Activated T-cell treated with anti-CD3 and anti-CD28 coated beads for 4 hours (primary cell): Measurements from ENCODE around the gene EMID1.

Source experiments
- DNase-seq: peaks from one replicate; pipeline ENCODE4 v3.0.0-alpha.2; 2020

Gene EMID1

DNA sequence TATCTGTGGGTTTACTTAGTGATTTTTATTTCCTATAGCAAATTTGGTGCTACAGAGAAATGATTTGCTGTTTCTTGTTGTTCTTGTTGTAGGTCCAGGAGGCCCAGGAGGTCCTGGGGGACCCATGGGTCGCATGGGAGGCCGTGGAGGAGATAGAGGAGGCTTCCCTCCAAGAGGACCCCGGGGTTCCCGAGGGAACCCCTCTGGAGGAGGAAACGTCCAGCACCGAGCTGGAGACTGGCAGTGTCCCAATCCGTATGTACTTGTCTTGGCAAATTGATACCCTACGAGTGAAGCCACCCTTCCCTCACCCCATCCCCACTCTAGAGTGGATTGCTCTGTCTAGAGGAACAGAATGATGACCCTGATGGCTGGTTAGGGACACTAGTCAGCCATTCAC, 92.9 kb downstream of the EMID1 start:
- no peak for DNase-seq

DNA sequence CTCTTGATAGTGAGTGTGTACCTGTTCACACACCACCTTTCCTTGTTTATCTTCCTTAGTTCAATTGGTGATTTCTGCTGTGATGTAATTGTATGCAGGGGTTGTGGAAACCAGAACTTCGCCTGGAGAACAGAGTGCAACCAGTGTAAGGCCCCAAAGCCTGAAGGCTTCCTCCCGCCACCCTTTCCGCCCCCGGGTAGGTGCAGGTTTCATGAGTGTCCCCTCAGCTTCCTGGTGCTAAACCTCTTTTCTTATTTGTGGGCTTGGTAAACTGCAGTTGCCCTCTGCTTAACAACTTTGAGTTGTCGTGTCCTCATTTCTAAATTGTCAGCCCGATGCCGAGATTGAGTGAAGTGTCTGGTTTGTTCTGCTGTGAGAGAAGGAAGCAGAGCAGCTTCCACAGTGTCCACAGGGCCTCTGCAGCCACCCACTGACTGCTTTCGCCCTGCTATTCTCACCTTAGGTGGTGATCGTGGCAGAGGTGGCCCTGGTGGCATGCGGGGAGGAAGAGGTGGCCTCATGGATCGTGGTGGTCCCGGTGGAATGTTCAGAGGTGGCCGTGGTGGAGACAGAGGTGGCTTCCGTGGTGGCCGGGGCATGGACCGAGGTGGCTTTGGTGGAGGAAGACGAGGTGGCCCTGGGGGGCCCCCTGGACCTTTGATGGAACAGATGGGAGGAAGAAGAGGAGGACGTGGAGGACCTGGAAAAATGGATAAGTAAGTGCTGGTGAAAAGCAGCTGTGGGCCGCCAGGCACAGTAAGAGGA, 93.6 kb downstream of the EMID1 start:
- no peak for DNase-seq

DNA sequence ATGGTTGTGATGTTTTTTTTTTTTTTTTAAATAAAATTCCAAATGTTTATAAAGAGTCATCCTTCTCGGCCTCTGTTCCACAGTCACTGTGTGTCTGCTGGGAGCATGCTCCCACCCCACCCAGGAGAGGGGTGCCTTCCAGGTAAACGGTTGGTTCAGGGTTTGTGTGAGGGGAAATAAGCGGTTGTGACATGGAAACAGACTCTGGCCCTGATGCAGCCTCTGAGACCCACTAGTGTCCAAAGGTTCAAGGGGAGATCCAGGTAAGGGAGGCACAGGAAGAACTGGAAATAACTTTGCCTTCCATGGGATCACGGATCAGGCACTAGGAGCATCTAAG, 94.7 kb downstream of the EMID1 start:
- DNase-seq: no peak

DNA sequence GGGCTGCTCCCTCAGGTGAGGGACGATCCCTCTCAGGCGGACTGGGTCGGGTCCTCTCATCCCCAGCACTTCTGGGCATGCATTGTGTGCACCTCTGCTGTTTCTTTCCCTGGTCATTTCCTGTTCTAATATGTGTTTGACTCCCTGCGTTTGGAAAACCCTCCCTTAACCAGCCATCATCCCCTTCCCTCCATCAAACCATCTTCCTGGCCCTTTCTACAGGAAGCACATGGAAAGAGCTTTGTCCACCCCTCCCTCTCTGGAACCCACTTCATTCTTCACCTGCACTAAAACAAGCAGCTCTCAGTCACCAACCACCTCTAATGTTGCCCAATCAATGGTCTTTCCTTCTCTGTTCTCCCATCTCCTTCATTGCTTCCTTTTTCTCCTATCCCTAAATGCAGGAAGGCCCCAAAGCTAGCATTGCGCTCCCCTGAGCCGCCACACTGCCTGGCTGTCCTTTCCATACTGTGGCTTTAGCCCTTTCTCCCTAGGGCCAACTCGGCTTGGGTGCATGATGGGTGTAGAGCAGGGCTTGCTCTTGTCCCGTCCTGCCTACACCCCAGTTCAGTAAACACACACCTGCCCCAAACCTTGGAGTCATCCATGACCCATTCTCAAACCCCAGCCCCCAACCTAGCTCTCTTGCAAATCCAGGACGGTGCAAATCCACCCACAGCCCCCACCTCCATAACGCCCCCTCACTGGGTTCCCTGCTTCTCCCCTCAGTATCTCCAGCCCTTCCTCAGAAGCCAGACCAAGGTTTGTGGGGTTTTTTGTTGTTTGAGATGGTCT, 95.3 kb downstream of the EMID1 start:
- no peak for DNase-seq

DNA sequence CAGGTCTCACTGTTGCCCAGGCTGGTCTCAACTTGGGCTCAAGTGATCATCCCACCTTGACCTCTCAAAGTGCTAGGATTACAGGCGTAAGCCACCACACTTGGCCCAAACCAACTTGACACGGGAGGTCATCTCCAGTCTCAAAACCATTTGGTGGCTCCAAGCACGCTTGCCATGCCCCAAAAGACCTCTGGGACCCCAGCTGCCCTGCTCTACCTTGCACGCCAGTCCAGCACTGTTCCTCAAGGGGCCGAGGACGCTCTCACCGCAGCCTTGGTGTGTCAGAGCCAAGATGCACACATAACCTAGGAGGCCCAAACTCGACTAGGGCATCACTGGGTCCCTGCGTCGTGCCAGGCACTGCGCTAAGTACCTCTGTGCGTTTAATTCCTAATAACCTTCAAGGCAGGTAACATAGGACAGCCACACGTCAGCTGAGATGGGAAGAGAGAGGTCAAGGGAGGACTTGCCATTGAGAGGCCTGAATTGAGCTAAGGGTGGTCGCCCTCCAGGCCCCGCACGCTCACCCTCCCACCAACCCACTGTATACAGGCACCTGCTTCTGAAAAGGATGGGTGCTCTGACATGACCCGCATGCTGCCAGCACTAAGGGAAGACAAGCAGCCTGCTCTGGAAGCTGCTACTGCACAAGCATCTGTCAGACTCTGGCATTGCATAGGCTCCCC, 96.2 kb downstream of the EMID1 start:
- DNase-seq: no peak

DNA sequence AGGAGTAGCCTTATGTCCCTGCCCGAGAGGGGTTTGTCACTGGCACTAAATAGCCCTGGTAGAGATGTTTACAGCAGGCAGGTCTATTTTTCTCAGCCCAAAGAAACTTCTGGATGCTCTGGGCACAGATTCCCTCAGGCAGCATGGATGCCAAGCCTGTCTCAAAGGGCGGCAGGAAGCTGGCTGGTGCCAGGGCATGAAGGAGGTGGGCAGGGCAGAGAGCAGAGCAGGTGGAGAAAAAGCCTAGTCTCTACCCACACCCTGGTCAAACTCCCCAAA, 96.6 kb downstream of the EMID1 start:
- DNase-seq: no peak

DNA sequence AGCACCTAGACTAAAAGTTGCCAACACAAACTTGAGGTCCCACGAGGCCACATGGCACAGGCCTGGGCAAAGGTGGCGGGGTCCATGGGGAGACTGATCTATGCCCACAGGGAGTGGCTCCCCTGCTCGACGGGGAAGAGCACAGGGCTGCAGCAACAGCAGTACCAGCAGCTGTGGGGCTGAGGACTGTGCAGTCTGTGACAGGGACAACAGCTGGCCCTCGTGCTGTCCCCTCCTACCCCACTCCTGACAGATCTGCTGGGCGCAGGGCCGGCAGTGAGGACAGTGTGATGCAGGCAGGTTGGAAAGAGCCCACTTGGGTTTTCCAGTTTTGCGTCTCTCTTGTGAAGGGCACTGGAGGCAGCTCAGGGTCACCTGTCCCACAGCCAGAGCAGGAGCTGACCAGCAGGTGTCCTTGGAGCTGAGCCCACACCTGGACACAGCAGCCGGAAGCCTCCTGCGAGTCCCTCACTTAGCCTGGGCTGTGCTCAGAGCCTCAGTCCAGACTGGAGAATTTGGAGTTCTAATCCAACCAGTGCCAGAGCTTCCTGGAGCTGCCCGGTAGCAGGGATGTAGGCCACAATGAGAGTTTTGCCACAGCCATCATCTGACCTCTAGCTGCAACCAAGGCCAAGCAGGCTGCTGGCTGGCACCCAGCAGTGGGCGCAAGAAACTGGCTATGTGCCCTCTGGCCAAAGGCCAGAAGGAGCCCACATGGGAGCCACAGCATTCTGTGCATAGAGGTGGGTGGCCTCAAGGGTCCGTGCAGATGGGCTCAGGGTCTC, 97.2 kb downstream of the EMID1 start:
- no peak for DNase-seq

DNA sequence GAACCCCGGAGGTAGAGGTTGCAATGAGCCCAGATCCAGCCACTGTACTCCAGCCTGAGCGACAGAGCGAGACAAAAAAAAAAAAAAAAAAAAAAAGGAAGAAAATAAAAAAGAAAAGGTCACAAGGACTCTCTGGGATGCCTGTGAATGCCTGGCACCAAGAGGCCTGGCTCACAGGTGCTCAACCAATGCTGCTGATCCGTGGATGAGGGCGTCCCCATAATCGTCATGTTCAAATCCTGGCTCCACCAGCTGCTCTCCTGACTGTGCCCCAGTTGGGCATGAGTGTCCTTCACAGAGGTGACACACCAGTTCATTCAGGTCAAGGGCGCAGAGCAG, 100.1 kb downstream of the EMID1 start:
- no peak for DNase-seq

DNA sequence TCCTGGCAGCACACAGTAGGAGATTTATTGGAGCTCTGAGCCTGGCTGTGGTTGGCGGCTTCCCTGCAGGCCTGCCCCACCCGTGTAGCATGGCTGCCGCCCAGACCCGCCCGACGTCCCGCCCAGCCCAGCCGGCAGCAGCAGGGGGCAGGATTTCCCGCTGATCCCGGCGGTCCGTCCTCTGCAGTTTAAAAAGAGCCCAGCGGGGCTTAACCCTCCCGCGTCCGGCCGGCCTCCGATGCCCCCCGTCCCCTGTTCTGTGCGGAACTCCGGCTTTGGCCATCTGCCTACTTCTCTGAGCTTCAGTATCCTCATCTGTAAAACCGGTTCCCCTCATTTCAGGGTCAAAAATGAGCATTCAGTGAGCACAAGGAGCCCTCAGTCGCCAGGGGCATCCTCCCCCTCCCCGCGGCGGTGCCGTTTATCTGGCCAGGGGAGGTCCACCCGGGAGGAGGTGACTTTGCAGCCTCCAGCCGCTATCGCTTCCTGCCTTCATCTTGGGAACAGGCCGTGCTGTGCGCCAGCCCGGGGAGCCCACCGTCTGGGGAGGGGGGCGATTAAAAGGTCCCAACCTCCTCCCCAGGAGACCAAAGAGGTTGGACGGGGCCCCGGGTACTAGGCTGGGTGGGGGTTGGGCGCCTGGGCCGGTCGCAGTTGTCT, 100.6 kb downstream of the EMID1 start, which contains the start of gene GAS2L1:
GAS2L1 (plus strand) TSS at position 476 of the 660 bp plus-strand sequence. CDS start 1,456 bp downstream, outside the sequence.
- DNase-seq: no peak

DNA sequence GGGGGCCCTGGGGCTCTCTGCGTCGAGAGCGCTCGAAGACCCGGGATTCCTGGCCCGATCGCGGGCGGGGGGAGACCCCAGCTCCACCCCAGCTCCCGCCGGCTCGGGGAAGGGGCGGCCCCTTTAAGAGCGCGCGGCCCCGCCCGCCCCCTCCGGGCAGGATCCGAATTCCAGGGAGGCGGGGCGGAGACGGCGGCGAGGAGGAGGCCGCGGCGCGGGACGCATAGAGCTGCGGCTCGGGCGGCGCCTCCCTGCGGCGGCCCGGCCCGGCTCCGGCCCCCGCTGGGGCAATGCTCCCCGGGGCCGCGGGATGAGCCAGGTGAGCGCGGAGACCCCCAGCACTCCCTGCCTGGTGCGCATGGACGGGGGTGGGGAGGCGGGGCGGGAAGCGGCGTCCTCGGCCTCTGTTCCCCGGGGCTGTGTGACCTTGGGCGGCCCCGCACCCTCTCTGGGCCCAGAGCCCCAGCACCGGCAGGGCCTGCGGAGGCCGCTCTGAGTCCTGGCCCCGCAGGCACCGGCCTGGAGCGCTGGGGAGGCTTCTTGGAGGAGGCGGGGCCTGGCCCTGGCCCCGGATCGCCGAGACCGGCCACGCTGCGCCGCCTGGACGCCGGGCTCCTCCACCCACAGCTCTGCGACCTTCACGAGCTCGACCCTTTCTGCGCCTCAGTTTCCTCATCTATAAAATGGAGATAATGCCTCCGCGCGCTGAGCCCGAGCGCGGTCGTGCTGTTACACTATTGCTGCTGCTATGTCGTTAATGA, 101.3 kb downstream of the EMID1 start:
- no peak for DNase-seq

DNA sequence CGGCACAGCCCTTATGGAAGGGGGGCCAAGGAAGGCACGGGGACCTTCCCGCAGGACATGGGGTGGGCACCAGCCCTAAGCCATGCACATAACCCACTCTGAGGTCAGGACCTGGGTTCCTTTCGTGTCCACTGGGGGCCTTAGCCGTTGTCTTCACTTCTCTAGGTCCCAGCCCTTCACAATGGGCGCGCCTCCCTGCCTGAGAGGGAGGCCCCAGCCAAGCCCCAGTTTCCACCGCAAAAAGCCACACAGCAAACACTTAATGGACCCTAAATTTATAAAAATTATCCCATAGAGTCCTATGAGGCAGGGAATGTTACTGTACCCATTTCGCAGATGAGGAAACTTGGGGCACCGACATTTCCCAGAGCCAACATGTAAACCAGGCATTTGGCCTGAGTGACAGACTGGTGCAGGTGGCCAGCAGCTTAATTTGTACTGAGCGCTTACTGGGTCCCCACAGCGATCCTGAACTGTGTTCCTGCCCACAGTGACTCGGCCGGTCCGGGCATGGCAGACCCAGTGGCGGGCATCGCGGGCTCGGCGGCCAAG, 102.0 kb downstream of the EMID1 start:
- no peak for DNase-seq

DNA sequence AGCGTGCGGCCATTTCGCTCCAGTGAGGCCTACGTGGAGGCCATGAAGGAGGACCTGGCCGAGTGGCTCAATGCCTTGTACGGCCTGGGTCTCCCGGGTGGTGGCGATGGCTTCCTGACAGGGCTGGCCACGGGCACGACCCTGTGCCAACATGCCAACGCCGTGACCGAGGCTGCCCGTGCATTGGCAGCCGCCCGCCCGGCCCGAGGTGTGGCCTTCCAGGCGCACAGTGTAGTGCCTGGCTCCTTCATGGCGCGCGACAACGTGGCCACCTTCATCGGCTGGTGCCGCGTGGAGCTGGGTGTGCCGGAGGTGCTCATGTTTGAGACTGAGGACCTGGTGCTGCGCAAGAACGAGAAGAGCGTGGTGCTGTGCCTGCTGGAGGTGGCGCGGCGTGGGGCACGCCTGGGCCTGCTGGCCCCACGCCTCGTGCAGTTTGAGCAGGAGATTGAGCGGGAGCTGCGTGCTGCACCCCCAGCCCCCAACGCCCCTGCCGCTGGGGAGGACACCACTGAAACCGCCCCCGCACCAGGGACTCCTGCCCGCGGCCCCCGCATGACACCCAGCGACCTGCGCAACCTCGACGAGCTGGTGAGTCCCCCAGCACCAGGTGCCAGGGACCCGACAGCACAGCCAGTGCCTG, 102.6 kb downstream of the EMID1 start:
- no peak for DNase-seq

DNA sequence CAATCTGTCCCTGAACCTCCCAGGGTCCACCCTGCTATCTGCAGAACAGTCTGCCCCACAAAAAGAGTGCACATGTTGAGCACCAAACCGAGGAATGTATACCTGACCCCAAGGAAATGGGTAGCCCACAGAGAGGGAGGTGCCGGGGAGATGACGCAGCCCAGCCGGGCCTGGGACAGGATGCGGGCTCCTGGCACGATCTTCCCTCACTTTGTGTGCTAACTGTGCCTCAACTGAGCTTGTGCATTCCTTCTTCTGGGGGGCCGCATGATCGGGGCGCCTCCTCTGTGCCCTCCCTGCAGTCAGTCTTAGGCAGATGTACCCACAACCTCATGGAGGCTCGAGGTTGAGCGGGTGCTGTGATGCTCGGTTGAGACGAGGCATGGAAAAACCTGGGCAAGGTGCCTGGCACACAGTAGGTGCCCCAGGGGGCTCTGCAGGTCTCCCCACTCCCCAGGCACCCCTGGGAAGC, 103.1 kb downstream of the EMID1 start:
- no peak for DNase-seq
